HG03460 (cell line): ENCODE measurements around the gene KCNH6.

ENCODE experiments used
- ATAC-seq: cut with Tn5 transposase; IDR thresholded peaks from one replicate; pipeline ENCODE4 v1.9.1; 2021; ENCODE audit not compliant: unreplicated experiment

The KCNH6 gene

GRCh38 chr17:63486317-63487013, 36.7 kb upstream of the KCNH6 start:
- no peak for ATAC-seq

DNA sequence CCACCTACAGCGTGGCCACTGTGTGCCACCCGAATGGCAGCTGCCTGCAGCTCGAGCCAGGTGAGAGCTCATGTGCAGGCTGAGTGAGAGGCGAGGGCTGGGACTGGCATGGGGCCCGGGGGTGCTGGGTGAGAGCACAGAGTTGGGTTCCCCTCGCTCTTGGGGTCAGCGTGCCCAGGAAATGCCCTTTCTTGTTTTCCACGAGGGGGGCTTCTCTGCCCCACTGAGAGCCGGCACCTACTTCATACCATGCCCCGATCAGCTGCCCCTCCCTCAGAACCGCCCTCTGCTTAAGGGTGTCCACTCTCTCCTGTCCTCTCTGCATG, 36.2 kb upstream of the KCNH6 start:
- ATAC-seq, result no peak

DNA sequence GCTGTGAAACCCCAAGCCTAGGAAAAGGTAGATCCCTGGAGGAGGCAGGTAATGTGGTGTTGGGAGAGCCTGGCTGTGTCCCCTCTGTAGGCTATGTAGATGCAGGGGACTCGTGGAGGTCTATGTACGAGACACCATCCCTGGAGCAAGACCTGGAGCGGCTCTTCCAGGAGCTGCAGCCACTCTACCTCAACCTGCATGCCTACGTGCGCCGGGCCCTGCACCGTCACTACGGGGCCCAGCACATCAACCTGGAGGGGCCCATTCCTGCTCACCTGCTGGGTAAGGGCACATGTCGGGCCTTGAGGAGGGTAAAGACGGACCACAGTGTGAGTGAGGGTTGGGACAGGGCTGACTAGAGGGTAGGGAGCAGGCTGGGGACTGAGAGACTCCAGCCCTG, 34.3 kb upstream of the KCNH6 start:
- ATAC-seq, result no peak

- ATAC-seq, result no peak
These were observed 33.9 kb upstream of the KCNH6 start for GRCh38 chr17:63489291-63489690.

- ATAC-seq, result no peak
These were observed 32.8 kb upstream of the KCNH6 start for GRCh38 chr17:63490329-63490728.

DNA sequence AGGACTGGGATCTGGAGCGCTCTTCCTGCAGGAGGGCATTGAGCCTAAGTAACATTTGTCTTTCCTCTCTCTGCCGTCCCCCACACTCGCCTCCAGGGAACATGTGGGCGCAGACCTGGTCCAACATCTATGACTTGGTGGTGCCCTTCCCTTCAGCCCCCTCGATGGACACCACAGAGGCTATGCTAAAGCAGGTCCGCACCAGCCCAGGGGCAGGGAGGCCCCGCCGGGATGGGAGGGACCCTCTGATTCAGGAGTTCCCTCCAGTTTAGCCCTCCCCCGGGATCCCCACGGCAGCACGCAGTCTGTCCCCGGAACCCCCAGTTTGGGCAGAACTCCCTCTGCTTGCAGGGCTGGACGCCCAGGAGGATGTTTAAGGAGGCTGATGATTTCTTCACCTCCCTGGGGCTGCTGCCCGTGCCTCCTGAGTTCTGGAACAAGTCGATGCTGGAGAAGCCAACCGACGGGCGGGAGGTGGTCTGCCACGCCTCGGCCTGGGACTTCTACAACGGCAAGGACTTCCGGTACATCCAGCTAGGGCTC, 32.2 kb upstream of the KCNH6 start:
- no peak for ATAC-seq

DNA sequence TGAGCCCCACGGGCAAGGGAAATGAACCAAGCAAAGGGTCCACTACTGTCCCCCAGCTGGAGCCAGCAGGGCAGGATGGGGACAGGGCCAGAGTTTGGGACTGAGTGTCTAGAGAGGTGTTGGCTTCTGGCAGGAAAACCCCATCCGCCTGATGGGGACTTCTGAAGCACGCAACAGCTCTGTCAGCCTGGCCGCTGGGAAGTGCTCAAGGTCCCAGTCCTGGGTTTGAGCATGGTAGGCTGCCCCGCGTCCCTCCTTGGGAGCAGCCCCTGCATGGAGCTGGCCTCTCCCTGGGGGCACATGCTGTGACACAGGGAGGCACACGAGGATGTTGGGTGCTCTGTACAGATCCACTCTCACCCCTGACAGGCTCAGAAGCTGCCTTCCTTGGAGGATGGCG, 31.7 kb upstream of the KCNH6 start:
- ATAC-seq, result no peak

DNA sequence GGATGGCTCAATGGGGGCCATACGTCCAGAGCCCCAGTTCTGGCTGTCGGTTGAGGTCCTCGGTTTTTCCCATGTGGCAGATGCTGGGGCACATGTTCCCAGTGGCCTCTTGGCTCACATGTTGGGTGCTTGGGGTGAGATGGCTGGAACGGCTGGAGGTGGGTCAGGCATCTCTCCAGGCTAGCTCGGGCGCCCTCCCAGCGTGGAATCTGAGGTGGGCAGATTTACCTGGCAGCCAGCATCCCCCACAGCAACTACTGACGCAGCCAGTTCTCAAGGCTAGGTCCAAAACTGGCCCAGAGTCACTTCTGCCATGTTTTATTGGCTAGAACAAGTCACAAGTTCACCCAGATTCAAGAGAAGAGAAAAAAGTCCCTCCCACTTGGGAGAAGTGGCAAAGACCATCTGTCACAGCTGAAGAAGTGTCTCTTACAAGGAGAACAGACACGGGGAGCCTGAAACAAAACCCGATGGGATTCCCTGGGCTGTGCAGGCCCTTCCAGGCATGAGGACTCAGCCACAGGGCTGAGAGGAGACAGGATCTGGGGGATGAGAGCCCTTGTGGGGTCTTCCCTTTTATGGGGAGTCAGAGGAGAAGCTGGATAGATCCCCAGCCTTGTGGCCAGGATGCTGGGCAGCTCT, 31.1 kb upstream of the KCNH6 start:
- no peak for ATAC-seq

DNA sequence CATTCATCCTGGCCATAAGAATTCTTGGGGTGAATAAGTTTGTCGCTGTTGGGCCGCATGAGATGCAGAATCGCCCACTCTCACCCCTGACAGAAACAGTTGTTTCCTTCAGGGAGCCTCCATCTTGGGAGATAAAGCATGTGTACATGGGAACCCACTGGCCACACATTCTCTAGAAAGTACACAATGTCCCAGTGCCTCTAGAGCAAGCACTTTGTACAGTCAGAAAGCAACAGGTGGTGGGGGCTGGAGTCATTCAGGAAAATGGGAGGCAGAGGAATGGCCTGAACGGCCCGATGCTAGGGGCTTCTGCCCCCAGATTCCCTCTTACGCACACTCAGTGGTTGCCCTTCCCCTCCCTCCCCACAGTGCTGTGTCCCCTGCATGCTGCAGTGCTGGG, 30.2 kb upstream of the KCNH6 start:
- no peak for ATAC-seq

GRCh38 chr17:63493411-63493810, 29.7 kb upstream of the KCNH6 start:
- ATAC-seq, result no peak

DNA sequence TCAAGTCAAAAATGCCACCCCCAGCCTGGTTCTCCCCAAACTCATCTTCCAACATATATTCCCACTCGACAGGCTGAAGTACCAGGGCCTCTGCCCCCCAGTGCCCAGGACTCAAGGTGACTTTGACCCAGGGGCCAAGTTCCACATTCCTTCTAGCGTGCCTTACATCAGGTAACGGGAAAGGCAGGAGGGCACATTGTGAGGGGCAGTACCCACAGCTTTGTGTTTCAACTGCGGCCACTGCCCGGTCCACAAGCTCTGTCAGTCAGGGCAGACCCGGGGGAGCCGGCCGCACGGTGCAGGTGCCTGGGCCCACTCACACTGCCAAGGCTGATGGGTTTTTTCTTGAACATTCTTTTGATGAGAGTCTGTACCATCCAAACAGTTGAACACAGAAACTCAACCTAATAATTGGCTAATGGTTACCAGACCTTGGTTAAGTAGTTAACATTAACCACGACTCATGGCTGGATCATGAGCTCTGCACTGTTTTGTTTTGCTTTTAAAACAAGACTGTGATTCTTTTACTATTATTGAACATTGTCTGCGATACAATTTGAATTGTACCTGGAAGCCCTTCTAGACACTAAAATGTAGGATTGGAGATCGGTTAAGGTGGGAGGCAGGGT, 28.7 kb upstream of the KCNH6 start:
- ATAC-seq, result no peak

DNA sequence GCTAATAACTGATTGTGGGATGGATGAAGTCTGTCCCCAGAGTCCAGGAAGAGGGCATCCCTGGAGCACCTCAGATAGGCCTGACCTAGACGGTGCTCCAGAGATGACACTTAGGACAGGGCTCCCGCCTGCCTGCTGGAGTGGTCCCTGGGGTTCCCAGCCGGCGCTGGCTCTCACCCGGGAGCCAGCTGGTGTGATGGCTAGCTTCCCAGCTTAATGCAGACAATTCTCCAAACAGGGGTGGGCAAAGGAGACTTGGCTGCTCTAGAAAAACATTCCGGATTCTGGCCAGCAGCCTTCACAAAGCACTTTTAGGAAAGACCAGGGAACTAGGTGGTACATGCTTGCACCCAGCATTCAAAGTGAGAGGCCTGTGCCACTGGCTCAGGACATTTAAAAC, 27.7 kb upstream of the KCNH6 start:
- no peak for ATAC-seq

- no peak for ATAC-seq
These were observed 27.0 kb upstream of the KCNH6 start for GRCh38 chr17:63496177-63496576.

DNA sequence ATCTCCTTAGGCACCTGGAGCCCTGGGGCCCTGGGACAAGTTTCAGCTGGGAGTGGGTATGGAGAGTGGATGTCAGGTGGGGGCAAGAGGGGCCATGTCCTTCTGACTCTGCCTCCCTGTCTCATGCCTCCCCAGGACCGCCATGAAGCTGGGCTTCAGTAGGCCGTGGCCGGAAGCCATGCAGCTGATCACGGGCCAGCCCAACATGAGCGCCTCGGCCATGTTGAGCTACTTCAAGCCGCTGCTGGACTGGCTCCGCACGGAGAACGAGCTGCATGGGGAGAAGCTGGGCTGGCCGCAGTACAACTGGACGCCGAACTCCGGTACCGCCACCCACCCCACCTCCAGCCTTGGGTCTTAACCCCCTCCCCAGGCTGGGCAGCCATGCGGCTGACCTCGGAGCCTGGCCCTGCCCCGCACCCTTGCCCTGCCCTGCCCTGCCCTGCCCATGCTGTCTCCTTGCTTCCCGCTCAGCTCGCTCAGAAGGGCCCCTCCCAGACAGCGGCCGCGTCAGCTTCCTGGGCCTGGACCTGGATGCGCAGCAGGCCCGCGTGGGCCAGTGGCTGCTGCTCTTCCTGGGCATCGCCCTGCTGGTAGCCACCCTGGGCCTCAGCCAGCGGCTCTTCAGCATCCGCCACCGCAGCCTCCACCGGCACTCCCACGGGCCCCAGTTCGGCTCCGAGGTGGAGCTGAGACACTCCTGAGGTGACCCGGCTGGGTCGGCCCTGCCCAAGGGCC, 26.3 kb upstream of the KCNH6 start:
- ATAC-seq, result no peak

- ATAC-seq, result no peak
These were observed 25.3 kb upstream of the KCNH6 start for GRCh38 chr17:63497708-63498483.

GRCh38 chr17:63498626-63499195, 24.4 kb upstream of the KCNH6 start:
- ATAC-seq, result no peak

DNA sequence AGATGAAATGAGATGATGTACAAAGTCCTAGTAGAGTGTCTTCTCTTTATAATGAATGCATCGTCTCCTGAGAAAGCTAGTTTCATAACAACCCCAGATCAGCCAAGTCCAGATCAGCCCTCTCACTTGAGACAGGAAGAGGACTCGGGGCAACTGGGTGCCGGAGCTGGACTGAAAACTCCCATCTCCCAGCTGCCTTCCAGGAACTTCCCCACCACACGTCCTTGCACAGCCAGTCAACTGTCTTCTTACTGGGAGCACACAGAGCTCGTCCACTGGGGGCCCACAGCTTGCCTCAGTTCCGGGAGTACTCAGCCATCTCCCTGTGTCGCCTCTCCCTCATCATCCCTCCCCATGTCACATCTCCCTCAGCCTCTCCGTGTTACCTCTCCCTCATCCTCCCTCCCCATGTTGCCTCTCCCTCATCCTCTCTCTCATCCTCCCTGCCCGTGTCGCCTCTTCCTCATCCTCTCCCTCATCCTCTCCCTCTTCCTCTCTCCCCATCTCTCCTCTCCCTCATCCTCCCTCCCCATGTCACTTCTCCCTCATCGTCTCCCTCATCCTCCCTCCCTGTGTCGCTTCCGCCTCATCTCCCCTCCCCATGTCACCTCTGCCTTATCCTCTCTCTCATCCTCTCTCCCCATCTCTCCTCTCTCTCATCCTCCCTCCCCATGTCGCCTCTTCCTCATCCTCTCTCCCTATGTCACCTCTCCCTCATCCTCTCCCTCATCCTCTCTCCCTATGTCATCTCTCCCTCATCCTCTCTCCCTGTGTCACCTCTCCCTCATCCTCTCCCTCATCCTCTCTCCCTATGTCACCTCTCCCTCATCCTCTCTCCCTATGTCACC, 22.4 kb upstream of the KCNH6 start:
- ATAC-seq, result no peak

- ATAC-seq, result no peak
These were observed 19.8 kb upstream of the KCNH6 start for GRCh38 chr17:63503341-63503705.

DNA sequence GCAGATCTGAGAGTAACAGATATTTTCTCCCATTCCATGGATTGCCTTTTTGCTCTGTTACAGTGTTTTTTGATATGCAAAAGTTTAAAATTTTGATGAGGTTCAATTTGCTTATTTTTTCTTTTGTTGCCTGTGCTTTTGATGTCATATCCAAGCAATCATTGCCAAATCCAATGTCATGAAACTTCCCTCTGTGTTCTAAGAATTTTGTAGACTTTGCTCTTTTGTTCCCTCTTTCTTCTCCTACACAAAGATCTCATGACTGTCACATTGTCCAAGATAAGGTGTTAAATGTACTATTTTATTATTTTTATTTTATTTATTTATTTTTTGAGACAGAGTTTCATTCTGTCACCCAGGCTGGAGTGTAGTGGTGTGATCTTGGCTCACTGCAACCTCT, 18.9 kb upstream of the KCNH6 start:
- ATAC-seq, result no peak

GRCh38 chr17:63505341-63505740, 17.8 kb upstream of the KCNH6 start:
- no peak for ATAC-seq
